Osteocyte (in vitro differentiated cells): ENCODE measurements around the gene ORC1. TPM values are rescaled to one million over a fixed set of nuclear protein-coding genes. Genes with fewer than 3 reads are reported as not detected.

ENCODE experiments used
- DNase-seq: peaks from one replicate; pipeline ENCODE4 v3.0.0; 2021; ENCODE audit warnings: mixed read lengths; ENCODE audit not compliant: unreplicated experiment; ENCODE audit errors: extremely low spot score
- H3K27ac Mint-ChIP-seq: one replicate; pipeline ENCODE4 v1.8.0; 2021; ENCODE audit warnings: mild to moderate bottlenecking, mixed read lengths; ENCODE audit not compliant: unreplicated experiment
- H3K27me3 Mint-ChIP-seq: one replicate; pipeline ENCODE4 v1.8.0; 2021; ENCODE audit warnings: mixed read lengths; ENCODE audit not compliant: unreplicated experiment
- H3K36me3 Mint-ChIP-seq: one replicate; pipeline ENCODE4 v1.8.0; 2021; ENCODE audit warnings: mixed read lengths; ENCODE audit not compliant: unreplicated experiment
- H3K4me1 Mint-ChIP-seq: one replicate; pipeline ENCODE4 v1.8.0; 2021; ENCODE audit warnings: mixed read lengths; ENCODE audit not compliant: unreplicated experiment
- H3K4me3 Mint-ChIP-seq: one replicate; pipeline ENCODE4 v1.8.0; 2021; ENCODE audit warnings: mild to moderate bottlenecking, moderate library complexity, mixed read lengths; ENCODE audit not compliant: unreplicated experiment
- H3K9me3 Mint-ChIP-seq: one replicate; pipeline ENCODE4 v1.8.0; 2021; ENCODE audit warnings: mixed read lengths; ENCODE audit not compliant: unreplicated experiment
- total RNA-seq: library from RNA; stranded (reverse); gene quantifications from 2 replicates; pipeline ENCODE4 v1.2.1, GENCODE V29; 2021
- TF ChIP-seq, protein P1 (sequence below): fragments of 200-600 bp; sonication (generic); IDR thresholded peaks from 2 replicates; pipeline ENCODE4 v1.5.0; 2021; ENCODE audit warnings: antibody characterized with exemption, mild to moderate bottlenecking, moderate library complexity

ORC1 gene
- total RNA-seq, 1 donor from 2014 or later, result 3.0 TPM

DNA sequence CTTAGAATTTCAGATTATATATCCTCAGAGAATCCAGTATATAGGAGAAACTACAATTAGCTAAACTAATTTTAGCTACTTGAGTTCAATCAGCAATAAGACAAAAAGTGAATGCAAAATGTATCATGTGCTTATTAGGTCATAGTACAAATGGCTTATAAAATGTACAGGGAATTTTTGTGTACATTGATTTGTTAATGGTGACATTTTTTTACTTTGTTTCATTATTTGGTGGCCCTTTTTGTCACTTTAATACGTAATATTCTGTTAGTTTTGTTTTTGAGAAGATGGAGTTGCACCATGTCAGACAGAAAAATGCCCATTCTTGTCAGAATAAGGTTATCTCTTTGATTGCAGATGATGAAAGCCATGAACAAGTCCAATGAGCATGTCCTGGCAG lies 71.8 kb downstream of the ORC1 start:
- Mint-ChIP-seq H3K36me3 (peaks cover 18% of the 10 kb centered on the region), H3K9me3 (no peaks in the 10 kb centered on the region), H3K27ac (no peak overlapping the region), H3K27me3 (no peaks in the 10 kb centered on the region), H3K4me3 (no peak overlapping the region), H3K4me1 (no peaks in the 10 kb centered on the region)
- DNase-seq, result no peak
- TF ChIP-seq, protein P1, sequence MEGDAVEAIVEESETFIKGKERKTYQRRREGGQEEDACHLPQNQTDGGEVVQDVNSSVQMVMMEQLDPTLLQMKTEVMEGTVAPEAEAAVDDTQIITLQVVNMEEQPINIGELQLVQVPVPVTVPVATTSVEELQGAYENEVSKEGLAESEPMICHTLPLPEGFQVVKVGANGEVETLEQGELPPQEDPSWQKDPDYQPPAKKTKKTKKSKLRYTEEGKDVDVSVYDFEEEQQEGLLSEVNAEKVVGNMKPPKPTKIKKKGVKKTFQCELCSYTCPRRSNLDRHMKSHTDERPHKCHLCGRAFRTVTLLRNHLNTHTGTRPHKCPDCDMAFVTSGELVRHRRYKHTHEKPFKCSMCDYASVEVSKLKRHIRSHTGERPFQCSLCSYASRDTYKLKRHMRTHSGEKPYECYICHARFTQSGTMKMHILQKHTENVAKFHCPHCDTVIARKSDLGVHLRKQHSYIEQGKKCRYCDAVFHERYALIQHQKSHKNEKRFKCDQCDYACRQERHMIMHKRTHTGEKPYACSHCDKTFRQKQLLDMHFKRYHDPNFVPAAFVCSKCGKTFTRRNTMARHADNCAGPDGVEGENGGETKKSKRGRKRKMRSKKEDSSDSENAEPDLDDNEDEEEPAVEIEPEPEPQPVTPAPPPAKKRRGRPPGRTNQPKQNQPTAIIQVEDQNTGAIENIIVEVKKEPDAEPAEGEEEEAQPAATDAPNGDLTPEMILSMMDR, result no peak

DNA sequence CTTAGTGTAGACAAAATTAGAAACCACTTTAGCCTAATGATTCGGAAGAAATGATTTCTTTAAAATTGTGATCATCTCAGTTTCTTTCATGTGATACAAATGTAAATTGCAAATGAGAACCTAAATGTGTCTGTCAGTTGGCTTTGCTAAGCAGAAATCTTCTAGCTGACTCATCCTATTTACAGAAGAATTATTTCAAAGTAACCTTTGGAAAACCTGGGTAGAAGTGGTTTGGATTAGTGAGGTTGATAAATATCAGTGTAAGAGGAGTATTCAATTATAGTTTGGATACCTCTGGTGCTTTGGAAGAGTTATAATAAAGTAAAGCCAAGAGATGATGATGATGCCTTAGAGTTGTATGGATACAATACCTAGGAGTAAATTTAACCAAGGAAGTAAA lies 75.6 kb downstream of the ORC1 start:
- TF ChIP-seq, protein P1, result no peak
- Mint-ChIP-seq H3K27ac (no peak overlapping the region), H3K27me3 (no peaks in the 10 kb centered on the region), H3K36me3 (peaks cover 5% of the 10 kb centered on the region), H3K4me3 (no peak overlapping the region), H3K9me3 (no peaks in the 10 kb centered on the region), H3K4me1 (no peaks in the 10 kb centered on the region)
- DNase-seq, result no peak

DNA sequence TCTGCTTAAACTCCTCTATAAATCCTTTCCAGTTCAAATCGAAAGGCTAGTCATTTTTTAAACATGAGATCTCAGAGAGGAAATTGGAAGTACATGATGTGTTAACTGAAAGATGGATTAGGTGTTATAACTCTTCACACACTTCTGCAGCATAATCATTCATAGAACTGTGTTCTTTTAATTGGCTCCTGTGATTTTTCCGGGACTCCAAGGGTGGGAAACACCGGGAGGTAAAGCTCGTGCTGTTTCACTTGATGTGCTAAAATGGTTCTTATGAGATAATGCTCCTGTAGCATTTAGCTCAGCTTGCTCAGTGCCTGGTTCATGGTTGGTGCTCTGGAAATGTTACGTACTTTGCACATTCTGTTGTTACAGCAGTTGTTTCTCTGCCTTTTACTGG lies 78.4 kb downstream of the ORC1 start:
- TF ChIP-seq, protein P1, result no peak
- Mint-ChIP-seq H3K27ac (no peak overlapping the region), H3K4me1 (no peaks in the 10 kb centered on the region), H3K36me3 (no peaks in the 10 kb centered on the region), H3K27me3 (no peaks in the 10 kb centered on the region), H3K4me3 (no peak overlapping the region), H3K9me3 (no peaks in the 10 kb centered on the region)
- no peak for DNase-seq

DNA sequence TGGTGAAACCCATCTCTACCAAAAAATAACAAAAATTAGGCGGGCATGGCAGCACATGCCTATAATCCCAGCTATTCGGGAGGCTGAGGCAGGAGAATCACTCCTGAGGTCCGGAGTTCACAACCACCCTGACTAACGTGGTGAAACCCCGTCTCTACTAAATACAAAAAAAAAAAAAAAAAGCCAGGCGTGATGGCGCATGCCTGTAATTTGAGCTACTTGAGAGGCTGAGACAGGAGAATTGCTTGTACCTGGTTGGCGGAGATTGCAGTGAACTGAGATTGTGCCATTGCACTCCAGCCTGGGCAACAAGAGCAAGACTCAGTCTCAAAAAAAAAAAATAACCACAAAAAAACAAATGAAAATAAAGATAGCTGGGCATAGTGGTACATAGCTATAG lies 80.5 kb downstream of the ORC1 start:
- TF ChIP-seq, protein P1, result no peak
- H3K4me1 Mint-ChIP-seq, result no peaks in the 10 kb centered on the region
- H3K27me3 Mint-ChIP-seq, result no peaks in the 10 kb centered on the region
- no peak for DNase-seq
- no peak overlapping the region for H3K27ac Mint-ChIP-seq
- no peaks in the 10 kb centered on the region for H3K36me3 Mint-ChIP-seq
- no peaks in the 10 kb centered on the region for H3K9me3 Mint-ChIP-seq
- H3K4me3 Mint-ChIP-seq, result no peak overlapping the region

Other genes with a start within 250 kb of the ORC1 start
- gene CC2D1B, start 38.2 kb downstream of the ORC1 start, total RNA-seq, result 40.4 and 44.0 TPM in 2 replicates
- 35.0 and 35.9 TPM in 2 replicates for gene PRPF38A, start 179 bp upstream of the ORC1 start, total RNA-seq
- 53.7 and 56.4 TPM in 2 replicates for gene TUT4, start 148.7 kb upstream of the ORC1 start, total RNA-seq
- 36.1 and 37.7 TPM in 2 replicates for gene GPX7, start 197.9 kb upstream of the ORC1 start, total RNA-seq
- not detected in 2 replicates for gene SHISAL2A, start 228.7 kb upstream of the ORC1 start, total RNA-seq